ENCODE measurements around the gene TRPC4AP.

The TRPC4AP gene

DNA sequence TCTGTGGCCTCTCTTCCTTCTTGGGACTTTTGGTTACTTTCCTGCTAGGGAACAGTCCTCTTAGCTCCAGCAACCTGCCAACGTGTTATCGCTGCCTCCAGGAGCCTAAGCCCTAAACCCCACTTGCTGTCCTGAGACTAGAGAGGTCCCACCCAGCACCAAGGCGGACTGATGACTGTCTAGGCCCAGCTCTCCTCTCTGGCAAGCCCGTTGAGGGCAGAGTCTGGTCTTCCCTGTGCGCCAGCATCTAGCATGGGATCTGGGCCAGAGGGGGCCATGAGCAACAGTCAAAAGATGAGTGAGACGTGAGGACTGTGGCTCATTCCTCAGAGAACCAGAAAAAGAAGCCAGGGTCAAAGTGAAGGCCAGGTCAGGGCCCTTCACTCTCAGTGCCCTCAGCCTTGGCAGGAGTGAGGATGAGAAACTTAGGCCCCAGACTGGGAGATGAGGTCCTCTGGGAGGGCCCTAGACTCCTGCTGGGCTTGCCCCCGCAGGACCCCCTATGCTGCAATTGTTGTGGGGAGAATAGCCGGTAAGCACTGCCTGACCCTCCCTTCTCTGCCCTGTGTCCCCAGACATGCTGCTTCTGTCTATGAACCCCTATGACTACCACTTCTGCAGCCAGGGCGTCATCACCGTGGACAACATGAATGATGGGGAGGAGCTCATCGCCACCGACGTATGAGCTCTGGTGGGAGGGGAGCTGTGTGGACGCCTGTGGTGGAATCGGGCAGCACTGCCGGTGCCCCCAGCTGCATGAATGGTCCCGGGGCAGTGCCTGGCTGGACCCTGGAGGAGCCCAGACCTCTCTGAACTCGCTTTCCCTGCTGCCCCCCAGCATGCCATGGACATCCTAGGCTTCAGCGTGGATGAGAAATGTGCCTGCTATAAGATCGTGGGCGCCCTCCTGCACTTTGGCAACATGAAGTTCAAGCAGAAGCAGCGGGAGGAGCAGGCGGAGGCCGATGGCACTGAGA, 106.0 kb downstream of the TRPC4AP start:
- no peak for DNase-seq

DNA sequence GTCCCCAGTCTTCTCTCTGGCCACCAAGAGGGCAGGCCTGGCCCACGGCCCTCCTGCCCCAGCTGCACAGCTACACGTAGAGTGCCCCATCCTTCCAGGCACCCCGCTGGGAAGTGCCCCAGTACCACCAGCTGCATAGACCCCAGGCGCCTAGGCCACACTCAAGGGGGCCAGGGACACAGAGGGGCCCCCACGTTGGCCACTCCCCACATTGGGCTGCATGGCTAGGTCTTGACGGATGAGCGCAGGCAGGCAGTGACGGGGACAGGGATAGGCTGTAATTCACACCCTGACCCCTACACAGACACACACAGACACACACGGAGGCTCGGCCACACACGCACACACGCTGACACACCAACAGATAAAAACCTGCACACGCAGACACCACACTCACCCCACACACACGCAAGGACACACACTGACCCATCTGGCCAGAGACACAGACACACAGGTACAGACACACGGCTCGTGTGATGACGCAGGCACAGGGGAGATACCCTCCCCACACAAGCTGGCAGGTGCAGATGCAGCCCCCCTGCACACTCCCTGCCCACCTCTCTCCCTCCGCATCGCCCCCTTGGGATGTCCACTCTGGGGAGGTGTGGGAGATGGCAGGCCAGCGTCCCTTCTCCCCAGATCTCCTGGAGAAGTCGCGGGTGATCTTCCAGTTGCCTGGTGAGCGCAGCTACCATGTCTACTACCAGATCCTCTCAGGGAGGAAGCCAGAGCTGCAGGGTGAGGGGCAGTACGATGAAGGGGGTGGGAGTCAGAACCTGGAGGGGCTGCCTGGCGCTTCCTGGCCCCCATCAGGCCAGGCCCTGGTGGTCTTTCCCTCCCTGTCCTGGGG, 106.9 kb downstream of the TRPC4AP start:
- no peak for DNase-seq

DNA sequence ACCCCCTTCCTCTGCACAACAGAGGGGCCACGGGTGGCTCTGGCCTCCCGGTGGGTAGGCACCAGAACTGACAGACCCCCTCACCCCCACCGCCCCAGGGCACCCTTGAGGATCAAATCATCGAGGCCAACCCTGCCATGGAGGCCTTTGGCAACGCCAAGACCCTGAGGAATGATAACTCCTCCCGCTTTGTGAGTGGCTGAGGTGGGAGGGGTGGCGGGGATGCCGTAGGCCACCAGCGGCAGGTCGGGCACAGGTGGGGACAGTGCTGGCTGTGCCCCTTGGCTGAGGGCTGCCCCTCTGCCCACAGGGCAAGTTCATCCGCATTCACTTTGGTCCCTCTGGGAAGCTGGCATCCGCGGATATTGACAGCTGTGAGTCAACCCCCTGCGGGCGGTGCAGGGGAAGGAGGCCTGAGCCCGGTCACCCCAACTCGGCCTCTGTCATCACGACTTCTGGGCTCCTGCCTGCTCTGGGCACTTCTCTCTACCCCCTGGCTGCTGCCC, 107.8 kb downstream of the TRPC4AP start:
- no peak for DNase-seq

DNA sequence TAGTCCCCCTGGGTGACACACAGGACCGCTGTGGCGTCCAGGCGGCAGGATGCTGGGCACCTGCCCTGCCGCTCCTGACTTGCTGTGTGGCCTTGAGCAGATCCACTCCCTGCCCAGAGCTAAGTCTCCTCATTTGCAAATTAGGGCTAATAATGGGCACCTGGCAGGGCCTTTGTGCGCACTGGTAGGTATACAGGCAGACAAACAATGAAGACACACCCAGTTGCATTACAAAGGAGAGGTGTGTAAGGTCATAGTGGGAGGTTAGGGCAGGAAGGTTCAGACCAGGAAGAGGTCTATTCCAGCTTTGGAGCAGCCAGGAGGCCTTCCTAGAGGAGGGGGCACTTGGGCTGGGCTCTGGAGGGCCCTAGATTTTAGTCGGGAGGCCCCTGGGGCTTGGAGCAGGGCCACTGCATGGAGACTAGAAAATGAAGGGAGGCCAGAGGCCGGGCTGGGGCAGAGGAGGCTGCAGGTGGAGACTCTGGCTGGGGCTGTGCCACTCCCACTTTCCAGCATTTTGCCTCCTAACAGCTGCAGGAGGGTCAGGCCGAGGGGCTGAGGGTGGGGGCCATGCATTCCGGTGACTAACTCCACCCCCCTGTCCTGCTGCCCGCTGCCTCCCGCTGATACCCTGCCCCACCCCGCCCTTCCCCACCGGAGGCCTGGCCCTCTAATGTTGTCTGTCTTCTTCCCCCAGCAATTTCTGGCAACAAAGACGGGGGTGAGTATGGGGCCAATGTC, 108.4 kb downstream of the TRPC4AP start:
- no peak for DNase-seq

DNA sequence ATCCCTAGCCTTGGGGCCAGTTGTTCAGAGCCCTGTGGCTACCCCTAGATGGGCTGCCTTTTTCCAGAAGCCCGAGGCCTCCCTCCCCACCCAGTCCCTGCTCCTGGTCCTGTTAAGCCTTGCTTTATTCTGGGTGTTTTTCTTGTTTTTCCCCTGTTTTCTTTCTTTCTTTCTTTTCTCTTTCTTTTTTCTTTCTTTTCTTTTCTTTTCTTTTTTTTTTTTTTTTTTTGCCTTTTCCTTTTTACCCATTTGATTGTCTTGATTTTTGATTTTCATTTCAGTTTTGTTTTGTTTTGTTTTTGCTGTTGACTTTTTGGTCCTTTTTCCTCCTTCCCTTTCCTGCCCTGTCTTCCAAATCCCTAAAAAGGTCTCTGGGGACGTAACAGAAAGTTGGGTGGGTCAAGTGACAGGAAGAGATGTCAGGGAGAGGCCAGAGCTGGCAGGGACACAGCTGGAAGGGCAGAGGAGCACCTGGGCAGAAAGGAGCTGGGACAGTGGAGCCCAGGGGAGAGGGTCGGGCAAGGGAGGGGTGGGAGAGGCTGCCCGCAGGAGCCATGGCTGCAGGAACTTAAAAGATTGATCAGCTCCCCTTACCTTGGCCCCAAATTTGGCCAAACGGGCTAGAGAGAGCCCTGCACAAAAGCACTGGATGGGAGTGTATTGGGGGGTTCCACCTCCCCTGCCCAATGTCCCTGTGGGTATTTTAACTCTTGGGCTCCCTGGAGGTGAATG, 109.4 kb downstream of the TRPC4AP start:
- DNase-seq = no peak

DNA sequence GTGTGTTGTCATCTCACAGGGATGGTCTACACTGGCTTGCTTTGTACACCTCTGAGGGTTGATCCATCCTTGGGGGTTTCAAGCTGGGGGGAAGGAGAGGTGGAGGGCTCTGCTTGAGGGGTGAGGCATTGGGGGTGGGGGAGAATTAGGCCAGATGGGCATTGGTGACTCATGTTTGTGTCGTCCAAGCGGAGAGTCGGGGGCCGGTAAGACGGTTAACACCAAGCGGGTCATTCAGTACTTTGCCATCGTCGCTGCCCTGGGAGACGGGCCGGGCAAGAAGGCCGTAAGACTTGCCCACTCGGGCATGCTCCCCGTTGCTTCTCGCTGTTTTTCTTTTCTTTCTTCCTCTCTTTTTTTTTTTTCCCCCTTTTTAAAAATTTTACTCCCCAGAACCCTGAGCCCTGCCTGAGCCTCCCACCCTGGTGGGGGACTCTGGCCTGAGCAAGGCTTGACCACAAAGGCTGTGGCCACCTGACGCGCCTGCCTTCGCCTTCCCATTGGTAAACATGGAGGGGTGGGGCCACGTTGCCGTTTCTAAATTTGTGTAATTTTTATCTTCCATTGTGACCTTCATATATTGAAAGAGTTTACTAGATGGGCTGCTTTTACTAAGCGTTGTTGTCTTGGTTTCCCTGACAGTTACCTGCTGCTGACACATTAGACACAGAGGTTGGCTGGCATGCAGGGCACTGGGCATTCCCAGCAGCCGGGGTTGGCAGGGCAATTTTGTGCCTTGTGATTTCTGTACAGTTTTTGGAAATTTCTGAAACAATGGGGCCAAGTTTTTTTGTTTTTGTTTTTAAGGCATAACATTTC, 110.1 kb downstream of the TRPC4AP start:
- no peak for DNase-seq

DNA sequence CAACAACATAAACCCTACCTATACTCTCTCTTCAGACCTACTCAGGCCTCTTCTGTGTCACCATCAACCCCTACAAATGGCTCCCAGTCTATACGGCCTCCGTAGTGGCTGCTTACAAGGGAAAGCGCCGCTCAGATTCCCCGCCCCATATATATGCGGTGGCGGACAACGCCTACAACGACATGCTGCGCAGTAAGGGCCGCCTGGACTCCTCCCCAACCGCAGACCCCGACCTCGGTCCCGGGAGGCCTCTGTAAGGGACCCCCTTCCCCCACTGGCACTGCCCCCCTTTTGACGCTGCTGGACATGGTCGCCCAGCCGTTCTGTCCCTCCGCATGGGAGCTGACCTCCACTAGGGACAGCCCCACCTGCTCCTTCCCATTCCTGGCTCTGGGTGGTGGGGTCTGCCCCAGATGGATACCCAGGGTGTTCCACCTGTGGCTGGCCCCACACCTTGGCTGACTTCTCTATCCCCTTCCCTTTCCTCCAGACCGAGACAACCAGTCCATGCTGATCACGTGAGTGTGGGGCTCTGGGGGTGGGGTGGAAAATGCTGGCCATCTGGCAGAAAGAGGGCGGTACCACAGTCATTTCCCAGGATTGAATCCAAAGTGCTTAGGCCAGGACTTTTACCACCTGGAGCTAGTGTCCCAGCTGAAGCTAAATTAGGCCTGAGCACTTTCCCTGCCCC, 111.9 kb downstream of the TRPC4AP start:
- DNase-seq = no peak

DNA sequence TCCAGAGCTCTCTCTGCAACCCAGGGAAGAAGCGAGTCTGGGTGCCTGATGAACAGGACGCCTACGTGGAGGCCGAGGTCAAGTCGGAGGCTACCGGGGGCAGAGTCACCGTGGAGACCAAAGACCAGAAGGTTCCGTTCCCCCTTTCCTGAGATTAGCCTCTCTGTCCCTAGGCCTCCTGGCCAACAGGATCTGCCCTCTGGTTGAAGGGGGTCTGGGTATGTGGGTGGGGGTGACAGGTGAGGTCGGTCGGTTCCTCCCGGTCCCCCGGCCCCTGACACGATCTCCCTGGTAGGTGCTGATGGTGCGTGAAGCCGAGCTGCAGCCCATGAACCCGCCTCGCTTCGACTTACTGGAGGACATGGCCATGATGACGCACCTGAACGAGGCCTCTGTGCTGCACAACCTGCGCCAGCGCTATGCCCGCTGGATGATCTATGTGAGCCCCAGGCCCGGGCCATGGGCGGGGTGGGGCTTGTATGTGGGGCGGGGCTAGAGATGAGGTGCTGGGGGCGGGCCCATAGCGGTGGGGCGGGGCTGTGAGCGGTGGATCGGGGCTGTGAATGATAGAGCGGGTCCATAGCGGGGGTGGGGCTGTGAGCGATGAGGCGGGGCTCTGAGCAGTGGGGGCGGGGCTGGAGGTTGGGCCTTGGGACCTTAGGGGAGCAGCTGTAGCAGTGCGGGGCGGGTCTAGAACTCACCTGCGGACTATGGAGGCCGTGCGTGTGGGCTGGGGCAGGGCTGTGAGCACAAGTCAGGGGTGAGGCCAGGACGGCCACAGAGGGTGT, 113.0 kb downstream of the TRPC4AP start:
- no peak for DNase-seq

DNA sequence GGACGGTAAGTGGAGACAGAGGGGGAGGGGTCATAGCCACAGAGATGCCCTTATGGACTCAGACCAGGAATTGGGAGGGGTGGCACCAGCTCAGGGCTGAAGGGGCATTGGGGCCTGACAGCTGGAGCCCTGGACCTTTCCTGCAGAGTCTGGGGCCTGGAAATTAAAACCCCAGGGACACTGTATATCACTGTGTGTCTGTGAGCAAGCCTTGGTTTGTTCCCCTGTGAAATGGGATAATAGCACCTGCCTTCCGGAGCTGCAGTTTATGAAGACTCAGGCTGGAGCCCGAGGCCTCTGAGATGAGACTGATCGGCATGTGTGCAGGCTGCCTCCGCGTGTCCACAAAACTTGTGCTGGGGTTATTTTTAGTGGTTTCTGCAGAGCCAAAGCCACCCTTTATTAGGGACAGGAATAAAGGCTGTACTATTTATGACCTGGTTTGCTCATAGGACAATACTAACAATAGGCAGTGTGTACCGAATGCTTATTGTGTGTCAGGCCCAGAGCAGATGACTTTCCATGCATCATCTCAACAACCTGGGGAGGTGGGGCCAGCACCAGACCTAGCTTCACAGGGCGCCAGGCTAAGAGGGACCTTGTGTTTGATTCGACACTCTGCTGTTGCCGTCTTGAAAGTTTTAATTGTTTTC, 114.4 kb downstream of the TRPC4AP start:
- no peak for DNase-seq

DNA sequence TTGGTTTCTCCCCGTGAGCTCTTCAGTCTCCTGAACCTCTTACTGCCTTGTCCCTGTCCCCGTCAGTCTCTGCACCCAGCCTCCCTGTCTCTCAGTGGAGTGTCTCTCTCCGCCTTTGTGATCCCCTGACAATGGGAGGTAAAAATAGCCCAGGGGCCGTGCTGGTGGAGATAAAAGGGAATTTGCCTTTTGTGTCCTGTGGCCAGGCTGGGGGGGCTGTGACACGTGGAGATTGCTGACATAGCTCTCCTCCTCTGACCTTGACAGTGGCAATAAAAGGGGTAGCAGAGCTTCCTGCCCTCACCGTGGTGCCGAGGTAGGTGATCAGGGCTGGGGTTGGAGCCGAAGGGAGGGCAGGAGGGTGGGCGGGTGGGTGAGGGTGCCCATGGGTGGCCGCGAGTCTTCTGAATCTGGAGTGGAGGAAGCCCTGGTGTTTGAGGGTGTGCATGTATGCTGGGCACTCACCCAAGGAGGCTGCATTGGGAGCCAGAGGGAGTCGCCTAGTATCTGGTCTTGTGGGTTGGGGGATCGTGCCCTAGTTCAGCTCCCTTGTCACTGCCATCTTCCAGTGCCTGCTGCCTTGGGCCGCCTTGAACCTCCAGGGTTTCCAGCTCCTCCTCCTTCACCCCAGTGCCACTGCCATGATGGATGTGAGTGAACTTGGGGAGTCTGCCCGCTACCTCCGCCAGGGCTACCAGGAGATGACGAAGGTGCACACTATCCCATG, 115.1 kb downstream of the TRPC4AP start:
- DNase-seq = no peak

DNA sequence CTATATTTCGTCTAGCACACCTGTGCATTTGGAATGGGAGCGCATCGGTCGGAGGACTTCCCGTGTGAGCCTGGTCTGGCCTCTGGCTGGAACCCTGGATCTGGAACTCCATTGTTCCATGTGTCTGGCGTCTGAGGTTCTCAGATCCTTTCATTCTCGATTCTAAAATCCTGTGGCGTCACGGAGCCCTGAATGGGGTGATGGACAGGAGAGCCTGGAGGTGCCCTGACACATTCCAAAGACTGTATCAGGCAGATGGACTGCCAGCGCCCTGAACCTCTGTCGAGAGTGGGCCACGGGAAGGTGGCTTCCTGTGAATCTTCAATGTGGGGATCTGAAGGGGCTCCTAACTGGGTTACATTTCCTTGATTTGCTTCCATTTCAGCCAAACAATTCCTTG, 116.3 kb downstream of the TRPC4AP start:
- no peak for DNase-seq

DNA sequence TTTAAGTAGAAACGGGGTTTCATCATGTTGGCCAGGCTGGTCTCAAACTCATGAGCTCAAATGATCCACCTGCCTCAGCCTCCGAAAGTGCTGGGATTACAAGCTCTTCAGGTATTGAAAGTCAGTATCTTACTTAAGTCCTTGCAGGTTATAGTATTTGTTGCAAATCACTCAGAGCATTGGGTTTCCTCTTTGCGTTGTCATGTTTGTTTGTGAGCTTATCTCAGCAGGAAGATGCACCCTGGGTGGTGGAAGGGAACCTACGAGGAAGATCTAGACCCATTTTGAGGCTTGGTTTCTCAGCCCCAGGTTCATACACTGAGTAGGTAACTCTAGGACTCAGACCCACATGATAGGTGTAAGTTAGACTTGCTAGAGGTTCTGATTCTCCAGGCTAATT, 118.4 kb downstream of the TRPC4AP start:
- DNase-seq = no peak

DNA sequence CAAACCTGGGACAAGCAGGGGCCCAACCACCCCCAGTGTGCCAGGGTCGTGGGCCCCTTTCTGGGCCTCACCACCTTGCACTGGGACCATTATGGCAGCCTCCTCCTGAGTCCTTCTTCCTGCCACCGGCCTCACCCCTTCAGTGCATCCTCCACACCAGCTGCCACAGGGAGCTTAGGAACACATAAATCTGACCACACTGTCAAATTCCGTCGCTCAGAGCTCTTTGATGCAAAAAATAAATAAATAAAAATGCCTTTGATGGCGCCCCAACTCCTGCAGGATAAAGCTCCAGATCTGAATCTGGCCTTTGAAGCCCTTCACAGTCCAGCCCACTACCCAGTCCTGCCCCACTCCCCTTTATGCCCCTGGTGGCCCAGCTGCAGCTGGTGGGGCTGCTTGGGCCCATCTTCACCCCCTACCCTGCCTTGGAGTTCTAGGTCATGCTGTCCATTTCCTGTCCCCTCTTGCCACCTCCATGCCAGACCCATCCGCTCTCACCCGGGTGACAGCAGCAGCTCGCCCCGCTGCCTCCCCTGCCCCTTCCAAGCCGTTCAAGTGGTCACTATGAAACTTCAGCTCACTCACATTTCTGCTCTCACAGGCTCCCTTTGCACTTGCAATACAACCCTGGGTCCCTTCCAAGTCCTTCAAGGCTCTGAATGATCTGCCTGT, 120.9 kb downstream of the TRPC4AP start:
- no peak for DNase-seq

DNA sequence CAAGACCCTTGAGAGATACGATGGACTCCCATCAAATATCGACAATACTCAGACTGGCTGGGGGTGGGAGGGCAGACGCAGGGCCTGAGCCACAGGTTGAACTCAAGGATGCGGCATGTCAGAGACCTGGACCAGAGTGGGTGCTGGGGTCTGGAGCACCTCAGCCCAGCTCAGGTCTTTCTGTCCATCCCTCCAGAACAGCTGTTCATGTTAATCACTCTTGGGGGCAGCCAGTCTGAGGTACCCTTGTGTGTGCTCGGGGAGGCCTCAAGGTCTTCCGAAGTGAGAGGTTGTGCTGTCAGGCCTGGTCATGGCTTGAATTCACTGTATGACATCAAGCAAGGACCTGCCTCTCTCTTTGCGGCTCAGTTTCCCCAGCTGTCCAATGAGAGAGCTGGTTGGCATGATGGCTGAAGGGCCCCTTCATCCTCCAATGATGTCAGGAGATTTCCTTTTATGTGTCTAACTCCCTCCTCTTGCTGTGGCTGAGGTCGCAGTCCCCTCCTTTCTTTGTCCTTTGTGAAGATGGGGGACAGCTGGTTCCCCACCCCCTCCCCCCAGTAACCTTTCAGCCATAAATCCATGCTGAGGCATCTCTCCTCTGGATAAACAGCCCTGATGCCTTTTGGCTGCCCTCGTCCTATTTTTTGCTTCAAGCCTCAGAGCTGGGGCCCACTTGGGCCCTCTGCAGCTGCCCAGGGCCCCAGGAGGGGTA, 121.6 kb downstream of the TRPC4AP start:
- no peak for DNase-seq

DNA sequence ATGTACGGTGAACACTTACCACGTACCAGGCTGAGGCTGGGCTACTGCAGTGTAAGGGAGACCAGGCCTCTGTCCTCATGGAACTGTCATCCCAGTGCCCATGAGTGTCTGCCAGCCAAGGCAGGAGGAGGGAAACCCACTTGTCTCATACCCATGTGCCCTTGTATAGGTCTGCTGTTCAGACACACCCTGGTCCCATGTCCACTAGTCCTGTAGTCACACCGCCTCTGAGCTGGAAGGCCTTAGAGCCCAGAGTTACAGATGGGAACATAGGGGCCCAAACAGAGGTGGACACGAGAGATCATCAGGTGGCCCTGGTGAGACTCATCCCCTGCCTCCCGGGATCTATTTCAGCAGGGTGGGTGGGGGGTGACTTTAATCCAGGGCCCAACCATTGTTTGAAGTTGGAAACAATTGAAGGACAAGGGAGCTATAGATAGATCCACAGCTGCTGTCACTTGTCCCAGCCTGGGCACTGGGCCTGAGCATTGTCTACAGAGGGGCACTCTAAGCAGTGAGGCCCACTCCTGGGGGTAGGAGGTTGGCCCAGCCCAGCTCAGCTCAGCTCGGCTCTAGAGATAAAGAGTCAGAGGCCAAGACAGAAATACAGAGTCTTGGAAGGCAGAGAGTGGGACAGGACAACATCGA, 122.3 kb downstream of the TRPC4AP start:
- no peak for DNase-seq

DNA sequence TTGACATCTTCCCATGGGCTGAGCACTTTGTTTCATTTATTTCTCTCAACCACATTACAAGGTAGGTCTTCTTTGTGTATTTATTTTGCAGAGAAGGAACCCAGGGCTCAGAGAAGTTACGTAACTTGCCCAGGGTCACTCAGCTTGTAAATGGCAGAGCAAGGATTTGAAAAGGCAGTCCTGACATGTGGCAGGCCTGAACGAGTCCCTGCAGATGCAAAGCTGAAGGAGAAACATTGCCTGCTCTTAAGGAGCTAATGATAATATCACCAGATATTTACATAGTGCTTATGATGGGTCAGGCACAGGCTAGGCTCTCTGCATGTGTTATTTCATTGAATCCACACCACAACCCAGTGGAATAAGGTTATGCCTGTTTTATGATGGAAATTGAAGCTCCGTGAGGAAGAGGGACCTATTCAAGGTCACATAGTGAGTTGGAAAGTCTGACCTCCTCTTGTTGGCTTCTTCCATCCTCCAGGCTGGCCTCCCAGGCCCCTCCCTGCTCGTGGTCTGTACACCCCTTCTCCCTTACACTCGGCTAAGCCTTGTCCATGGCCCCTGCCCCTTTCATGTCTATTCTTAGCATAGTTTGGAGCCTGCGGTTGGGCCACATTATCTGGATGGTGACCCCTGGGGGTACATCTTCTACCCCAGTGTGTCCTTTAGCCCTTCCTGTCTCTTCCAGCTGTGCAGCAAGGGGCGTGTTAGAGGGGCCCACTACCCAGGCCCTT, 124.4 kb downstream of the TRPC4AP start:
- DNase-seq = no peak

Data from CD4-positive, alpha-beta T cell treated with Interleukin-21 for 1 hour (primary cell).